GDM1 (cell line): ENCODE measurements around the gene PTTG1.

Source experiments
- DNase-seq: peaks from one replicate; lab custom pipeline; 2025; lab: John Stamatoyannopoulos, UW

PTTG1 gene

DNA sequence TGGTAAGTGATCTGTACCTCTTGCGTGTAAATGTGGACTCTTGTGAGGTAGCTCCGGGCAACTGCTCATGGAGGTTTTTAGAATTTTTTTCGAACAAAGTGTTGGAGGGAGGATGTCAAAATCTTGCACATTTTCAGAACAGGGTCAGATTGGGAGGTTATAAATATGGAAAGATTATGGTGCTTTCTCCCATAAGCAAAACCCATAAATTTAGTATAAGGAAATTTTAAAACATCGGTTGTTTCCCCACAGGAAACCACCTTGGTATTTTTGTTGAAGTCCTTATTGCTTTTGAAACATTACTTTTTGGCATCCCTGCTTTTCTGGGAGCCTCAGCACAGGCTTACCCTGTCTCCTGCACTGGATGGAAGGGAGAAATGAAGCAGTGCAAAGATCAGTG, 33.9 kb downstream of the PTTG1 start:
- no peak for DNase-seq

DNA sequence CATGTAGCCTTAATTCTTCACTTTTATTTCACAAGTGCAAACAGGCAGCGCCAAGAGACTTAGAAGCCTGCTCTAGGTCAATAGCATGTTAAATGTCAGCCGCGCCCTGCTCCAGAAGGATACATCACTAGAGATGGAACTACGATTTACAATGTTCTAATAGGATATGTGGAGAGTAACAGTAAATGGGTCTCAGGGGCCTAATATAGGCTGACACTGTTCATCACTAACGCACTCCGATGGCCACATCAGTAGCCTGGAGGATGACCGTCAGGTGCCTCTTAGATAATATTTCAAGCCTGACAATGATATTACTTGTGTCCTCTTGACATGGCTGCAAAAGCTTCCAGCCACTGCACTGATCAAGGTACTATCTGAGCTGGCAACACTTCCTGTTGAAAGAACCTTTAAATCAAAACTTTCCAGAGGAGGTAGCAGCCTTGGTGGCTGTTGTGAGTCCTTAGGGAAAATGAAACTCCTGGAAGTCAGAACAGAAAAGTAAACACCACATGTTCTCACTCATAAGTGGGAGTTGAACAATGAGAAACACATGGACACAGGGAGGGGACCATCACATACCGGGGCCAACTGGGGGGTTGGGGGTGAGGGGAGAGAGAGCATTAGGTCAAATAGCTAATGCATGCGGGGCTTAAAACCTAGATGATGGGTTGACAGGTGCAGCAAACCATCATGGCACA, 35.0 kb downstream of the PTTG1 start:
- no peak for DNase-seq

DNA sequence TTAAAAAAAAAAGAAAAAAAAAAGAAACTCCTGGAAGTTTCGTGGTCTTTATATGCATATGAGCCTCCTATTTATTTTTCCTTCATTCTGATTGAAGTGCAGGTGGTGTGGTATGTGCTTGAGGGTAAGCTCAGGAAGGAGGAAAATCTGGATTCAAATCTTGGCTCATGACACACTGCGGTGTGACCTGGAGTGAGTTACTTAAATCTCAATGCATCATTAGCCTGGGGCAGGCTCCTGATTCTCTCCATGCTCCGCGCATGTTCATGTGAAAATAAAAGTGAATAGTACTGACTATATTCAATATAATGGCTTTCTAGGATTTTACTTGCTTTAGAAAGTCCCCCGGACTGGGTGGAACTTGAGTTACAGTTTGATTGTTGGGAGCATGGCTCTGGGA, 35.6 kb downstream of the PTTG1 start:
- no peak for DNase-seq

DNA sequence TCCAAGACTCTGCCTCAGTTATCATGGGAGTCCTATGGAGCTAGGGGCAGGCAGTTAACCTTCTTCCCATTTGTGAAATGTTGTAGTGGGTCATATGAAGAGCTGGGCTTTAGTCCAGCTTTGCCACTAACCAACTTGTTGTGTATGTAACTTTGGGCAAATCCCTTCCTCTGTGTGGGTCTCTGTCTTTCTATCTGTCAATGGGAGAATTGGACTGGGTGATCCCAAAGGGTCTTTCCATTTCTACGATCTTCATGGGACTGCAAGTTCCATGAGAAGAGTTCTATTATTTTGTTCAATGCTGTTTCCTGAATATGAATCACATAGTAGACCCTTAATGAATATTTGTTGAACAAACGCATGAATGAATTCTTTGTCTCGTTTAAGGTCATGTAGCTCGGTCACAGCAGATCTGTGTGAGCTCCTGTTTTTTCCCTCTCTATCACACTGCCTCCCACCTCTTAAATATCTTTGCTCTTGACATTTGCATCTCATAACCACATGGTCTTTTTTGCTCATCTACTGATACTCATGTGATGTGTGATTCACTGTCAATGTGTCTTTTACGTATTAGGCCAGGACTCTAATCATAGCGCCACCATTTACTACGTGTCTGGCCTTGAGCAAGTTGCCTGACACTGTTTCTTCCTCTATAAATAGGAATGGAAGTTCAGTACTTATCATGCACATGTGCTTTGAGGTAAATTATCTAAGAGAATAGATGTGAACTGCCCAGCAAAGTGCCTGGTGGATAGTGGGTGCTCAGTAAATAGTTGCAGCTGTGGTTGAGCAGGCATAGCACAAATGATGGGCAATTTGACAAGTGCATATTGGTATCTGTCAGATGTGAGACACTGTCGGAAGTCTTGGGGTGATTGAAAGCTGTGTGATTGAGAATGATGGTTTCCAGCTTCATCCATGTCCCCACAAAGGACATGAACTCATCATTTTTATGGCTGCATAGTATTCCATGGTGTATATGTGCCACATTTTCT, 37.4 kb downstream of the PTTG1 start:
- no peak for DNase-seq

DNA sequence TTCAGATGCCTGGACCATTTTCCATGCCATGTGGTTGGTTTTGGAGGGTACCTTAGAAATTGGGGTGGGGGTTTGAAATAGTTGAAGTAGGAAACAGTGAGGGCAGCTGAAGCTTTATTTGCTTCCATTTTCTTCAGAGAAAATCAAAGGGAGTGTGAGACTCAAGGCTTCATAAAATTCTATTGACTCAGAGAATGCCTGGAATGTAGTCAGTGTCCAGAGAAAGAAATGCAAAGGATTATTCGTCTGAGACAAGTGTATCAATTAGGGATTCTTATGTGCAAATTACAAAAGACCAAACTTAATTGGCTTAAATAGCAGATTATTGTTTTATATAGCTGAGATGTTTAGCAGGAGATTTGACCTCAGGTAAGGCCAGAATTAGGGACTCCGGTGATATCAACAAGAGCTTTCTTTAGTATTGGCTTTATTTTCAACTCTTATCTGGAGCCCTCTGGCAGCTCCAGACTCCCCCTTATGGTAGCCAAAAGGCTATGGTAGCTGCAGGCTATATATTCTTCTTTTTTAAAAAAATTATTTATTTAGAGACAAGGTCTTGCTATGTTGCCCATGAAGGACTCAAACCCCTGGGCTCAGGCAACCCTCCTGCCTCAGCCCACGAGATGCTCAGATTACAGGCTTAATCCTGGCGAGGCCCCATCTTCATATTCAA, 38.9 kb downstream of the PTTG1 start:
- no peak for DNase-seq

DNA sequence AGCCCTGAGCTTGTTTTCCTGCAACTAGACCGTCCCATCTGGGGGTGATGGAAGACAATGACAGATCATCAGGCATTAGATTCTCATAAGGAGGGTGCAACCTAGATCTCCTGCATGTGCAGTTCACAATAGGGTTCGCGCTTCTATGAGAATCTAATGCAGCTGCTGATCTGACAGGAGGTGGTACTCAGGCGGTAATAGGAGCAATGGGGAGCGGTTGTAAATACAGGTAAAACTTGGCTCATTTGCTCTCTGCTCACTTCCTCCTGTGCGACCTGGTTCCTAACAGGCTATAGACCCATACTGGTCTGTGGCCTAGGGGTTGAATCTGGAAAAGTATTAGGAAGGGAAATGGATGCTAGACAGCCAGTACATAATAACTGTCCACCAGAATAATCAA, 39.7 kb downstream of the PTTG1 start:
- DNase-seq, result no peak

DNA sequence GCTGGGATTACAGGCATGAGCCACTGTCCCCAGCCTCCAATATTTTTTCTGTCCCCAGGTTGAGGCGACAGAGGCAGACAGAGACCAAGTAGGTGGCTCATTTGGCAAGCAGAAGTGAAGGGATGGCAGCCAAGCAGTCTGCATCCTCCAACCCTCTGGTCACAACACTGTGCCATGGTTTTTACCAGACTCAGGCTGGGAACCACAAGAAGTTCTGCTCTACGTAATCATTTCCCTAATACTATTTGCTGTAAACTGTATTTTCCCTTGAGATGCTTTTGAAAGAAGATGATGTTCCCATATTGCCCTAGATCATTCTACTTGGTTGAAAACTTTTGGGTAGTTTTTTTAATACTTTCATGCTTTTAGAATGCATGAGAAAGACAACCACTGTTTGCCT, 40.5 kb downstream of the PTTG1 start:
- DNase-seq, result no peak

DNA sequence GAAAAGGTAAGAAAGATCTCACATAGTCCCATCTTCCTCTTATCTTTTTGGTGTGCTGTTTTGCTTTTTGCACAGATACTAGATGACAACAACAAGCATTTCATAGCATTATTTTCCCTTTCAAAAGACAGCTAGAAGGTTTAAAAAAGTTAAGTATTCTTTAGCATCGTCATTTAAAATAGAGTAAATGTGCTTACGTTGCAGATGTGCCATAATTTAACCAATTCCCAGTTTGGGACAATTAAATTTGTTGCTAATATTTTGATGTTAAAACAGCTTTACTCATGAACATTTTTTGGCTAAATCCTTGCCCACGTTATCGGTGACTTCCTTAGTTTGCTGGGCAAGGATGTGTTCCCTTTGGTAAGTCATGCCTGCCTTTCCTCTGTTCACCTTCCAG, 41.6 kb downstream of the PTTG1 start:
- DNase-seq, result no peak

DNA sequence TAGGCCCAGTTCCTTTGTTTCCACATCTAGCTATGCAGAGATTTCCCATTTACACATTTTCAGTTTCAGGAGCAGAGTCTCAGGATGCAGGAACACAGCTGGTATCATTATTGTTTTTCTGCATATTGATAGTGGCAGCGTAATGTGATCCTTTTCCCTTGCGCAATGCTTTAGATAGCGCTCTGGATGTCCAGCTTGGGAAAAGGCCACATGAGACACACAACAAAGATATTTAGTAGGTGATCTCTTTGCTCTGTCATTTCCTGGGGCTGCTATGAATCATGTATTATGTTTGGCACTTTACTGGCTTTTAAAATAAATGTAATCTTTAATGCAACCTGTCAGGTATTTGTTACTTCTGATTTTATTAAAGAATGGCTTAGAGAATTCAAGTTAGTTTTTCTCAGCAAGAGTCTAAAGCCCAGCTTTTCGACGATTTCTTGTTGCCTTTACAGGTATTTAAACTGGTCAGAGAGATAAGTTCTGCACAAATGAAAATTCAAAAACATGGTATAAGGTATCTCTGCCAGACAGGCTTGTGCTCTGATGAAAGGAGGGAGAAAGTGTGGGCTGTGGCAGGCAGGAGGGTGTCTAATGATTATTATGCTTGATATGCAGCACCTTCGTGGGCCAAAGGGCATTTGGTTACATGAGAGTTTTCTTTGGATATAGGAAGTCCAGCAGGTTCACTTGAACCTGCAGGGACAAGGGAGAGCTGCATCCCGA, 42.2 kb downstream of the PTTG1 start:
- no peak for DNase-seq

DNA sequence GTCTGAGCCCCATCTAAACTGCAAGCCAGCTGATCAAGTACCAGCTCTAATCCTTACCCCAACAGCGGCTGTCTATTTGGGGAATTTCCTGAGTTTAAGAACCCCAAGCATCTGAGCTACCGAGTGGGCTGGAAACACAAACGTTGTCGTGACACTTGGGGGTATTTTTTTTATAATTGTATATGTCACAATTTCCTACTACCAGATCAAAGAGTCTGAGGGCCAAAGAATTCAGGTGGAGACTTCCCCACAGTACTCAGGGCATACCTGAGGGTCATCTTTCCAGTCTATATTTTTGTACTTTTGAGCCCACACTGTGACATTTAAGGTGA, 42.8 kb downstream of the PTTG1 start:
- no peak for DNase-seq

DNA sequence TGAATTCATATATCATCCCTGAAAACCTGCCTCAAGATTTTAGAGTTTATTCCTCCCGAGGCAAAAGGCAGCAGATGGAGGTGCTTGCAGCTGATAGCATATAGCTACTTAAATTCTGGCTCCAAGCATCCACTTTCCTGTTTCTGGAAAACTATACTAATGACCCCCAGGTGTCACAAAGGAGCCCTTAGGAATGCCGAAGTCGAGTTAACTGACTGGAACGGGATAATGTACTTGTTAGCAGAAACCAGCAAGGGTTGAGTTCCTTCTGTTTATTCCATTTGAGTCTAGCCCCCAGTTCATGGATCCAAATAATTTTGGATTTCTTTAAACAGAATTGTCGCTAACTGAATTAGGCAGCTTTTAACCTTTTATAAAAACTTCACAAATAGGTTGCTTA, 44.5 kb downstream of the PTTG1 start:
- DNase-seq, result no peak

DNA sequence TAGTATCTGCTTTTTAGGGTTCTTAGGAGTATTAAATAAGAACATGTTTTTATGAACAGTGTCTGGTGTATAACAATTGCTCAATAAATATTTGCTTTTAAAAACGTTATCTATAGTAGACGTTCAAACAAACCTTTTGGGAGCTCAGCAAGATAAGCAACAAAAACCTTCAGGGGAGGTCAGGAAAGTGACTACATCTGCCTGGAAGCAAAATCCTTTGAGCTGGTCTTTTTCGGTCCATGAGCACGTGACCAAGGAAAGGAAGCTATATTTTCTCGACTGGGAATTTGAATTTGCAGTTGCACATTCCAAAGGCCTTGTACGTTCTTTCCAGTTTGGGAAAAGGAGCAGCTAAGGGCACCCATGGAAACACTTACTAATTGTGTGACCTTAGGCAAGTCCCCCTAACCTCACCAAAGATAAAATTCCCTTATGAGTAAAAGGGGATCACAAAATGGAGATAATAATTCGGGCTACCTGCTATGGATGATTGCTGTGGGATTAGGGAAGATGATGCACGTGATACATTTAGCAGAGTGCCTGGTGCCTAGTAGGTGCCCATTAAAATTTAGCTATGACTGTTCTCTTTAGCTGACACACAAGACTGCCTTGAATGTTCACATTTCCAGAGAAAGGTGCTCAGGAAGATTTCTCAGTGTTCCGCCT, 45.4 kb downstream of the PTTG1 start:
- DNase-seq, result no peak

DNA sequence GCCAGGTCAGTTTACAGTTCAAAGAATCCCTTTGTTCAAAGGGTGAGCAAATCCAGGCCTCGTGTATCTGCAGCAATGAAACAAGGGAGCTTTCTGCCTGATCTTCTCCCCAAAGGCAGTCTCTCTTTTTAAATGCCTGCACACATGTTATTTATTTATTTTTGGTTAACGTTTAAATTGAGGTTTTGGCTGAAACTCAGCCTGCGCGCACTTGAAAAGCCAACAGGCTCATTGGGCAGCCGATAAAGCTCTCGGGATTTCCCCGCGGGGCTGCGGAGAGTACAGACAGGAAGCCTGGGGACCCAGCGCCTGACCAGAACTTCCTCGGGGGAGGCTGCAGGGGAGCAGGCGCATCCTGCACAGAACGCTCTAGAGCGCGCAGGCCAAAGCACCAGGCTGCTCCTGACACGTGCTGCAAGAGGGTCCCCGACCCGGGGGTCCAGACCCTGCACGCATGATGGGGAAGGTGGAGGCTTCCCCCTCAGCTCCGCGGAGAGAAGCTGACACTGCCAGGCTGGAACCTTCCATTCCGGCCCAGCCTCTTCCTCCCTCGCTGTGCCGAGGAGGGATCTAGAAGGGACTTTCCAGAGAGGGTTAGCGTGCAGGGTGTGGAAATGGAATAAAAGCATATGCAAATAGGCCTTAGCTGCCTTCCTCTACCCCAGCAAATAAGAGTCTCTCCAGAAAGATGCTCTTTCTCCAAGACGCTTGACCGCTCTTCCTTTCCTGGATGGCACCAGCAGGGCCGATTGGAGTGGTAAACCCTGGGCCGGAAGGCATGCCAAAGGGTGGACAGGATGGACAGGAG, 46.1 kb downstream of the PTTG1 start:
- peak; percentile 96 for DNase-seq

DNA sequence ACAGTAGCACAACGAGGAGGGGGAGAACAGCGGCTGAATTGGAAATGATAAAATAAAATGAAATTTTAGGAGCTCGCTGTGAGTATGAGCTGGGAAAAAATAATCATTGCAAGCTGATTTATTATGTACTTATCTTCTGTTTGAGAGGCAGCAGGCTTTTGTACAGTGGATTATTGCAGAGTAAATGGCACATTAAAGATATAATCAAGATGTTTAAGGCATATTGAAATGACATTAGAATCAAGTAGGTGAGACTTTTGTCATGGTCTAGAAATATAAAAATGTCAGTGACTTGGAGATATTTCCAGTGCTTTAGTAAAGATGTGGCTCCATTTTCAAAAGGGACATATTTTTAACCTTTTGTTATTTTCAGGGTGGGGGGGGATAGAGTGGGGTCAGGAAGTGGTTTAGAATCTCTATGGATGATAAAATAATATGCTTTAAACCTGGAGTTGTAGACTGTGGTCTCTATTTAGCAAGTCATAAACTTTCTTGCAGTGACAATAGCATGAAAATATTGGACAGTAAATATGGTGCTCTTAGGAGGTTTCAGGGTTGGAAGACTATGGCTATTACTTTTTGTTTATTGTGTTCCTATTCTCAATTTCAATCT, 46.8 kb downstream of the PTTG1 start:
- DNase-seq, result no peak

DNA sequence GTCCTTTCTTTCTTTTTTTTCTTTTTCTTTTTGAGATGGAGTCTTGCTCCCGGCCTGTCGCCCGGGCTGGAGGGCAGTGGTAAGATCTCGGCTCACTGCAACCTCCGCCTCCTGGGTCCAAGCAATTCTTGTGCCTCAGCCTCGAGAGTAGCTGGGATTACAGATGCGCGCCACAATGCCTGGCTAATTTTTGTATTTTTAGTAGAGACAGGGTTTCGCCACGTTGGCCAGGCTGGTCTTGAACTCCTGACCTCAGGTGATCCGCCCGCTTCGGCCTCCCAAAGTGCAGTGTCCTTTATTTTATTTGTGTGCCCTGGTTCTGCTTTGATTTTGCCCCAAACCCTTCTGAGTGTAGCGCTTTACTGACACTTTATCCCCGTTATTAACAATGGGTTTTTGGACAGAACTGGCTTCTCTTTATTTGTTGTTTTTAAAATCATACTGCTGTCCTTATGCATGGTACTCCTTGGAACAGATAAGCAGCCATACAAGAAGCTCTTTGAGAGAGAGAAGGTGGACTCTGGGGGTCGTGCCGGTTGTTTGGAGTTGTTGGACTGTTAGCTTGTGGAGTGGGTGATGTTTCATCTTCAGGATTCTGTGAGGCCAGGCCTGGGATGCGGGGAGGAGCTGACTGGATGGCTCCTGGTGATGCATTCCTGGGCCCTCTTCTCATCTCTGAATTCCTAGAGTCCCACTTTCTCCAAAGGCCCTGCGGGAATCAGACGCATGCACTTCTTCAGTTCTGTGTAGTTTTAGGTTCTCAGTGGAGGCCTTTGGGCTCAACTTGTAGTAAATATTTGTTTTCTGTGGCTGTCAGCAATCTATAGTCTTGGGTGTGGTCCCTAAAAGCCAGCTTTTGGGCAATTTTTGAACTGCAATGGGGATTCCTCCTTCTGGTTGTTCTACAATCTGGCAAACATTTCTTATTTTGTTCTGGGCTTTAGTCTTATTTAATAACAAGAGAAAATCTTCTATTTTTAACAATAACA, 47.8 kb downstream of the PTTG1 start:
- DNase-seq, result no peak

DNA sequence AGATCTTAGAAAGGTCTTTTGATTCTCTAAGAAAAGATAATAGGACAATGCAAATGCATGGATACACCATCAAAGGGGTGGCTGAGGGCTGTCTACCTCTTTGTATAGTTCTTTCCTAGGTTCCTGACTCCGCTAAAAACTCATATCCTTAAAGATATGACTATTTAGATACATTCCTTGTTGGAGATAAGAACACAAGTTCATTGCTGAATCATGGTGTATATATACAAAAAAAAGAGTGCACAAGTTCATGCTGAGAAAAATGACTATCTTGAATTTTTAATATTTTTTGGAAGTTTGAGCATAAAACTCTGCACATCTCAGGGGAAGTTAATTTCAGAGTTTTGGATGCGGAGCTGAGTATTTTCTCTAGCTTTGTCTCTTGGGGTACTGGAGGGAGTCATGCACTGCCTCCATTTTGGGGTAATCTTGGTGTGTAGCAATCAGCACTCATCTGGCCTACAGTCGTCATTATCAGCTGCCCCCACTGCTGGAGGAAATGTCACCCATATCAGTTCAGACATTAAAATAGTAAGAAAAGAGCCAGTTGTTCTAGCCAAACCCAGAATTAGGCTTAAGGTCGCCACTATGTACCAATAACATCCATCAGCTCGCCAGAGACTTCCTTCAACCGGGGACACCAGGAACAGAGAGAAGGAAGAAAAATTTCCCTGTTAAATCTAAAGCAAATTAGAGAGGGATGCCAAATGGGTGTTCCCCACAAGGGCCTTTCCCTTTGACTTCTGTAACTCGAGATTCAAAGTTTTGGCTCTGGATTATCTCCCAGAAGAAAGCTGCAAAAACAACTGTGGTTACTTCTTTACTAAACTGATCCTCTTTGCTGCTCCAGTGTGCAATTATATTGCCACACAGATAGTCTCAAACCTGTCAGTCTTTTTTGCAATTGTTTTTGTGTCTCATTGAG, 49.0 kb downstream of the PTTG1 start:
- DNase-seq, result no peak

DNA sequence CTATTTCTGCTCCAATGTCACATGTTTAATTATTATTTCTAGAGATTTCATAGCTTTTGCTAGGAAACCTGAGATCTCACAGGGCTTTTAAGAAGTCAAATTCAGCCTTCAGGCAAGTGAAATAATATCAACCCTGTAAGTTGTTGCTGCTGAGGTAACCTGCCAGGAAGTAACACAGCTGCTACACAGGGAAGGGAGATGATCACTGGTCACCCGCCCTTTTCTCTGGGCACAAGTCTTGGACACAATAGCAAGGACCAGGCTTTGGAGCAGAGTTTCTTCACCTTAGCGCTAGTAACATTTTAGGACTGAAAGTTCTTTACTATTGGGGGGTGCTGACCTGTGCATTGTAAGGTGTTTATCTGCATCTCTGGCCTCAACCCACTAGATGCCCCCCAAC, 50.1 kb downstream of the PTTG1 start:
- DNase-seq, result no peak

DNA sequence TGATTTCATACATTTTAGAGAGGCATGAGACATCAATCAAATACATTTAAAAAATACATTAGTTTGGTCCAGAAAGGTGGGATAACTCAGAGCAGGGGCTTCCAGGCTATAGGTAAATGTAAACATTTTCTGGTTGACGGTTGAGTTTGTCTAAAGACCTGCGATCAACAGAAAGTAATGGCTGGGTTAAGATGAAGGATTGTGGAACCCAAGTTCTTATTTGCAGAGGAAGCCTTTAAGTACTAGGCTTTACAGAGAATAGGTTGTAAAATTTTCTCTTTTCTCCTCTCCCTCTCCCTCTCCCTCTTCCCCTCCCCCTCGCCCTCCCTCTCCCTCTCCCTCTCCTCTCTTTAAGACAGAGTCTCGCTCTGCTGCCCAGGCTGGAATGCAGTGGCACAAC, 50.8 kb downstream of the PTTG1 start:
- no peak for DNase-seq
